NCI-H748 treated with DMSO at 0.1 percent for 48 hours (cell line): ENCODE measurements around the gene GABARAP.

Source experiments
- DNase-seq: peaks from one replicate; lab custom pipeline; 2025; lab: John Stamatoyannopoulos, UW

Gene GABARAP

DNA sequence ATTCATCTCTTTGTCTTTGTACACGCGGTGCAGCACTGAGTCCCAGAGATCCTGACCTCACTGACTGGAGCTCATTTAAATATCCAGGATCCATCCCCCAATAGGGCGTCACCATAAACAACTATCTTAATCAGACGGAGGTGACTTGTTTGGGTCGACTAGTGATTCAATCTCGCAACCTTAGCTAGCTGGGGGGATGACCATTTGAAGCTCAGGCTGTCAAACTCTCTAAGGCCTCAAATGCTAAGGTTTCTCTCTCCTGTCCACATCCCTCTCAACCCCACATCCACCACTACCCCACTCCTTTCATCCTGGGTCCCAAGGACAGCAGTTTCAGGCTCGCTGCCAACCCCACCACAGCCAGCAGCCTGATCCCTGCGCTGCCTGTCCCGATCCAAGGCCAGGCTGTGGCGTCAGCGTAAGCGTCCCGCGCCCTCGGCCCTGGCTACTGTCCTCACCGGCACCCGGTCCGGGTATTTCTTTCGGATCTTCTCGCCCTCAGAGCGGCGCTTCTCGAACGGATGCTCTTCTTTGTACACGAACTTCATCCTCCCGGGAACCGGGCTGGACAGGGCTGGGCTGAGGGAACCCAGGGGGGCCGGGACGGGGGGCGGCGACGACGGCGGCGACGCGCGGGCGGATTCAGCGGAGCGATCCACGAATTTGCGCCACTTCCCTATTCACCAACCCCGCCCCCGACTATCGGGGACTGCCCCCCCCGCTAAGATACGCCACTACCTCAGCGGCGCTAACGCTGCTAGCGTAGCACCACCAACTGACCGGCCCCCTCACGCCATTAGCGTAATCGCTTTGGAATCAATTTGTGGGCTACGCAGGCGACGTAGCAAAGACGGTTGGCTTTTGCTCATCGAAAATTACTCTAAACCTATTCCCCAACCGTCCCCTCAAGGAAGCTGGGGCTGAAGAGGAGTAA lies at the start of gene GABARAP:
Gene GABARAP, minus strand, starts transcription at position 667 of the 934 bp plus-strand sequence. Its CDS starts 119 bp downstream, at position 548.
- peak; percentile 91 for DNase-seq

DNA sequence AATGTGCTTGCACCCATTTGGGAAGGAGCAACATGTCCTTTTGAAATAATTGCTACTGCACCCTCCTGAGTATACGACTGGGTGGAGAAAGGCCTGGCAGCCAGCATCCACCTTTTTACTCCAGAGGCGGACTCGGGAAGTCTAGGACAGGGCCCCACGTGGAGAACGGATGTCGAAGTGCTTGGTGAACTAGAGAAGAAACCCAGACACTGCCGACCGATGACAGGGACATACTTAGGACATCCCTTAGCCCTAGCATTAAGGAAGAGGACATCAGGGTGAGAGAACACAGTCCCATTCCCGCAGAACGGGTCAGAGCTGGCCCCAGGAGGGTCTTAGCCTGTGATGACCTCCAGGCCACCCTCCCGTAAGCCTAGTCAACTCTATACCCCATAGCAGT lies 48.4 kb upstream of the GABARAP start:
- DNase-seq, result no peak

DNA sequence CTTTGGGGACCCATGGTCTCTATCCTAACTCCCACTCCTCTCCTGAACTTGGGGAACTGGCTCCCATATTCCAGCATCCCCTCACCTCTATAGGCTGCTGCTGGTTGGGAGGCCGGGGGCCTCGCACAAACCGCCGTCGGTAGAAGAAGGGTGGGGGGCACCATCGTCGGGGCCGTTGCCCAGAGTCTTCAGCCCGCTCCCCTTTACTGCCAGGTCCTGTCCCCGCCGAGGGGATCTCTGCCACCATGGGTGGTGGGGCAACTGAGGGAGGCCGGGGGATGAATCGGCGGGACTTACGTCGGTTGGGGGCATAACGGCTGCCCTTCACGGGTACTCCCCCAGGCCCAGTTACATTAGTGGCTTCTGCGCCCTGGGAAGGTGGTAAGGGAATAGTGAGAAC lies 47.9 kb upstream of the GABARAP start:
- DNase-seq, result no peak

DNA sequence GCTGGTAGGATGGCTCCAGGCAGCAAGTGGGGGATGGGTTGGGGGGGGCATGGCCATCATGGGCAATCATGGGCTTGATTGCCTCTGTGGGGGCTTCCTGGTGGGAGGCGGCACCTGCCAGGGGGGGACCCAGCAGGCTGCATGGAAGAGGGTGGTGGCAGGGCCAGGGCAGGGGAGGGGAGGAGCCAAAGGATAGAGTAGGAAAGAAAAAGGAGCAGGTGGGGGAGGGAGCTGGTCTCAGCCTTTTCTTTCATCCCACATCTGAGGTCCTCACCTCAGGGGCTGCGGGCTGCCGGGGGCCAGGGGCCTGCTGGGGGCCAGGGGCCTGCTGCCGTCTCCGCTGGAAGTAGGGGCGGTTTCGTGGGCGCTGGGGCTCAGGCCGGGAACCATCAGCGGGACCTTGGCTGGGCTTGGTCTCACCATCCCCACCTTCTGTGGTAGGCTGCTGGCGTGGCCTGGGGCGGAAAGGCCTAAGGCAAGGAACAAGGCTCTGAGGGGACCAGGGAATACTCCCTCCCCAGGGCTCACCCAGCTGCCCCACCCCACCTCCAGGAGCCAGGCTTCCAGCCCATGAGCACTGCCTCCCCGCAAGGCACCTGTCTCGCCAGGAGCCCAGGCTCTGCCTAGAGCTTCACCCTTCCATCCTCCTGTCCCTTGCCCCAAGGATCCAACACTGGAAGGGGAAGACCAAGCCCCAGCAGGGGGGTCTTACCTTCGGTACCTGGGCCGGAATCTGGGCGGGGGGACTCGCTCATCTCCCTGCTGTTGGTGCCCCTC lies 47.2 kb upstream of the GABARAP start:
- DNase-seq, result no peak

DNA sequence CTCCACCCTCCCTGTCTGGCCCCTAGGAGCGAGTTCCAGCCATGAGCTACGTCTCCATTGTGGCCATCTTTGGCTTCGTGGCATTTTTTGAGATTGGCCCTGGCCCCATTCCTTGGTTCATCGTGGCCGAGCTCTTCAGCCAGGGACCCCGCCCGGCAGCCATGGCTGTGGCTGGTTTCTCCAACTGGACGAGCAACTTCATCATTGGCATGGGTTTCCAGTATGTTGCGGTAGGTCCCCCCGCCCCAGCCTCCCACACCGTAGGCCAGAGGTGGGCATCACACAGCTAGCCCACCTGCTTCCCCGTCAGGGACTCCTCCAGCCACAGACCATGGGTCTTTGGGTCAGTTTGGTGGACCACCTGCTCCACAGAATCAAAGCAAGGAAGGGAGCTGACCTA lies 43.4 kb upstream of the GABARAP start:
- DNase-seq, result no peak

DNA sequence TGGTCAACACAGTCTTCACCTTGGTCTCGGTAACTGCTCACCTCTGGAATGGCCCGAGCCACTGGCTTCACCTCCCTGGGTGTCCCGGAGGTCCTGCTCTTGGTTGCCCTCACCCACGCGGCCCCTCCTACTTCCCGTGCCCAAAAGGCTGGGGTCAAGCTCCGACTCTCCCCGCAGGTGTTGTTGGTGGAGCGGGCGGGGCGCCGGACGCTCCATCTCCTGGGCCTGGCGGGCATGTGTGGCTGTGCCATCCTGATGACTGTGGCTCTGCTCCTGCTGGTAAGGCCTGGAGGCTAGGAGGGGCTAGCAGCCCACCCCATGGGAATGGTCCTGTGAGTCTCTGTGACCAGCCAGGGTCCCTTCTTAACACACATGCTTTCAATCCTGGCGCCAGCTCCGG lies 42.7 kb upstream of the GABARAP start:
- no peak for DNase-seq

DNA sequence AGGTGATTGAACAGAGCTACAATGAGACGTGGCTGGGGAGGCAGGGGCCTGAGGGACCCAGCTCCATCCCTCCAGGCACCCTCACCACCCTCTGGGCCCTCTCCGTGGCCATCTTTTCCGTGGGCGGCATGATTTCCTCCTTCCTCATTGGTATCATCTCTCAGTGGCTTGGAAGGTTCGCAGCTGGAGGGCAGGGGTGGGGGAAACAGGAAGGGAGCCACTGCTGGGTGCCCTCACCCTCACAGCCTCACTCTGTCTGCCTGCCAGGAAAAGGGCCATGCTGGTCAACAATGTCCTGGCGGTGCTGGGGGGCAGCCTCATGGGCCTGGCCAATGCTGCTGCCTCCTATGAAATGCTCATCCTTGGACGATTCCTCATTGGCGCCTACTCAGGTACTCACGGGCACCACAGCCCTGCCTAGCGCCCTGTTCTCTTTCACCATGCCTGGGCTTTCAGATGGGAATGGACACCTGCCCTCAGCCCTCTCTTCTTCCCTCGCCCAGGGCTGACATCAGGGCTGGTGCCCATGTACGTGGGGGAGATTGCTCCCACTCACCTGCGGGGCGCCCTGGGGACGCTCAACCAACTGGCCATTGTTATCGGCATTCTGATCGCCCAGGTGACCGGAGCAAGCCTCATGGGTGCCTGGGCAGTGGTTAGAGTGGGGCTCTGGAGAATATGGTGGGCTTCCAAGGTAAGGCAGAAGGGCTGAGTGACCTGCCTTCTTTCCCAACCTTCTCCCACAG lies 41.4 kb upstream of the GABARAP start:
- DNase-seq, result no peak

DNA sequence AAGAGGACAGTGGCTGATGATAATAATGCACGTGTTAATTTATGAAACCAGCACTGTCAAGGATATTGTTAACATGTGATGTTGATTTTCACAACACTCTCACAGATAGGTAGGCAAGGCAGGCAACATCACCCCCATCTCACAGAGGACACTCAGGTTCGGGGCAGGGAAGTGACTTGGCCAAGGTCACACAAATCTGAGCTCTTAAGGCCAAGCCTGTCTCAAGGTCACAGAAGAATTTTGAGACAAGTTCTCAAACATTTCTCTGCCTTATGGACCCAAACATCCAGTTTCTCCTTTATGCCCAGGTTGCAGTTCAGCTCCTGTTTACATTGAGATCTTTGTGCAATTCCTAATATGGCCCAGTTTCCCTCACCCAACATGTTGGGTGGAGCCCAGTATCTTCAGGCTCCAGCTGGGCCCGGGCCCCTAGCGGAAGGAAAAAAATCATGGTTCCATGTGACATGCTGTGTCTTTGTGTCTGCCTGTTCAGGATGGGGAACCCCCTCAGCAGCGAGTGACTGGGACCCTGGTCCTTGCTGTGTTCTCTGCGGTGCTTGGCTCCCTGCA lies 40.6 kb upstream of the GABARAP start:
- no peak for DNase-seq

DNA sequence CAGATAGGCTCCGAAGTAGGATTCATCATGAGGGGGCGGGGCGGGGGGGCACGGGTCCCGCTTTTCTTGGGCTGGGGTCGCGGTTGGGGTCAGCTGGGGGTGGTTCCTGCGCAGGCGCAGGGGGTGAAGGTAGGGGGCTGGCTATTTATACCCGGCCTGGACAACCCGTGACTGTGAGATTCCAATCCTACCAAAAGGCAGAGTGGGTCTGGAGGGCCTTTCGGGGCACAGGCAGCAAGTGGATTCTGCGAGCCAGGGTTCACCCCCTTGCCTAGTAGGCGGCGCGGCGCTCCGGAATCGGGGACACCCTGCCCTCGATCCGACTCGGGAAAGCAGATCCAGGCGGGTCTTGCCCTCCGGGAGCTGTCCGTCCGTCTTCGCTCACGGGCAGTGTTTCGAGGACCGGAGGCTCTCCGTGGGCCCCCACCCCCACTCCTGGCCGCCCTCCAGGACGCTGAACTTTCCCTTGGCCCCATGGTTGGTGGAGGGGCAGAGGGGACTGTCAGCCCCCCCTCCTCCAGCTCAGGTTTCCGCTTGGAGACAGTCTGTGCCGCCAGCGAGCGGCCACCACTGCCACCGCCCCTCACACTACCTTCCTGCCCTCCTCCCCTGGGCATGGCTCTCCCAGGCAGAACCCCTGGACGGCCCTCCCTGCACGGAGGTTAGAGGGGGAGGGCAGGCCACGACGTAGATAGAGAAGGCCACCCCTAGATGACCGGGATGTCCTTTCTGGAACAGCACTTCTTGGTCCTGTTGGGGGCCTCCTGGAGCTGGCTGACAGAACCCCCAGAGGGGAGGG lies 39.9 kb upstream of the GABARAP start:
- DNase-seq, result no peak

DNA sequence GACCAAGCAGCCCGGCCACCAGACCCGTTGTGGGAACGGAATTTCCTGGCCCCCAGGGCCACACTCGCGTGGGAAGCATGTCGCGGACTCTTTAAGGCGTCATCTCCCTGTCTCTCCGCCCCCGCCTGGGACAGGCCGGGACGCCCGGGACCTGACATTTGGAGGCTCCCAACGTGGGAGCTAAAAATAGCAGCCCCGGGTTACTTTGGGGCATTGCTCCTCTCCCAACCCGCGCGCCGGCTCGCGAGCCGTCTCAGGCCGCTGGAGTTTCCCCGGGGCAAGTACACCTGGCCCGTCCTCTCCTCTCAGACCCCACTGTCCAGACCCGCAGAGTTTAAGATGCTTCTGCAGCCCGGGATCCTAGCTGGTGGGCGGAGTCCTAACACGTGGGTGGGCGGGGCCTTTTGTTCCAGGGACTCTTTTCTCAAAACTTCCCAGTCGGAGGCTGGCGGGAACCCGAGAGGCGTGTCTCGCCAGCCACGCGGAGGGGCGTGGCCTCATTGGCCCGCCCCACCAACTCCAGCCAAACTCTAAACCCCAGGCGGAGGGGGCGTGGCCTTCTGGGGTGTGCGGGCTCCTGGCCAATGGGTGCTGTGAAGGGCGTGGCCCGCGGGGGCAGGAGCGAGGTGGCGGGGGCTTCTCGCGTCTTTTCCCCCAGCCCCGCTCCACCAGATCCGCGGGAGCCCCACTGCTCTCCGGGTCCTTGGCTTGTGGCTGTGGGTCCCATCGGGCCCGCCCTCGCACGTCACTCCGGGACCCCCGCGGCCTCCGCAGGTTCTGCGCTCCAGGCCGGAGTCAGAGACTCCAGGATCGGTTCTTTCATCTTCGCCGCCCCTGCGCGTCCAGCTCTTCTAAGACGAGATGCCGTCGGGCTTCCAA lies 39.1 kb upstream of the GABARAP start, which contains the start of gene SLC2A4:
Gene SLC2A4, plus strand, starts transcription at position 645 of the 879 bp plus-strand sequence. Its CDS starts 217 bp downstream, at position 862.
- DNase-seq, result peak; percentile 94

DNA sequence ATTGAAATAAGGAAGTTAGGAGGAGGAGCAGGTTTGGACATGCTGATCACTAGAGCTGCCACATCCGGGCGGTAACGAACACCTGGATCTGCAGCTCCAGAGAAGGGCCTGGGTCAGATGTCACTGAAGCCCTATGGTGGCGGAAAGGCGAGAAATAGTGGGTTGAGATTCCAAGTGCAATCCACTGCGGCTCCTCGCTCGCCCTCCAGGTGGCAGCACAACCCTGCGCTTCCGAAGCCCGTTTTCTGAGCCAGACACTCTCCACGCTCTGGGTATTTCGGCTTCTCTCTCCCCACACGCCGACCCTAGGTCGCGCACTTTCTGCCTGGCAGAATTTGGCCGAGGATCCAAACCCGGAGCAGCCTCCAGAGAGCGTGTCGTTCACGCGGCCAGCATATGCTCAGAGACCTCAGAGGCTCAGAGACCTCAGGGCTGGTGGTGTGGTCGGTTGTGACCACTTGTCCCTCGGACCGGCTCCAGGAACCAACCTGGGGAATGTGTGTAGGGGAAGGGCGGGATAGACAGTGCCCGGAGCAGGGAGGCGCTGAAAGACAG lies 38.3 kb upstream of the GABARAP start:
- peak; percentile 92 for DNase-seq

DNA sequence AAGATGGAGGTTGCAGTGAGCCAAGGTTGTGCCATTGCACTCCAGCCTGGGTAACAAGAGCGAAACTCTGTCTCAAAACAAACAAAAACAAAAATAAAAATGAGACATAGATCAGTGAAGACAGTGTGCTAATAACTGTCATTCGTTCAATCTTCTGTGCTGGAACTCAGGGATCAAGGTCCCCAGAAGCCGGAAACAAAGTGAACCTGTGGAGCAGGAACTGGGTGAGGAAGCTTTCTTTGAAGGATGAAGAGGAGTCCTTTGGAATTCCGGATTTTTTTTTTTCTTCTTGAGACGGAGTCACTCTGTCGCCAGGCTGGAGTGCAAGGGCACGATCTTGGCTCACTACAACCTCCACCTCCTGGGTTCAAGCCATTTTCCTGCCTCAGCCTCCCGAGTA lies 37.2 kb upstream of the GABARAP start:
- no peak for DNase-seq

DNA sequence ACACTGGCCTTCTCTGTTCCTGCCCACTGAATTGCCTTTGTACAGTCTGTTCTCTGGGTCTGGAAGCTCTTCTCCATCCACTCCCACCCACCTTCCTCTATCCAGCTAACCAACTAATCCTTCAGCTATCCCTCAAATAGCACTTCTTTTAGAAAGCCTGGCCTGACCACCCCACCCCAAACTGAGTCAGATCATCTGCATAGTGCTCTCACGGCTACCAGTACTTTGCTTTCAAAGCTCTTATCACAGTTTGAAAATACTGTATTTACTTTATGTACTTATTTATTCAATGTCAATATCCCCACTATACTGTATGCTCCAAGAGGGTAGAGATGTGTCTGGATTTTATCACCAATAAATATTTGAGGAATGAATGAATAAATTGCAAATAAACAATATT lies 24.5 kb upstream of the GABARAP start:
- DNase-seq, result no peak

DNA sequence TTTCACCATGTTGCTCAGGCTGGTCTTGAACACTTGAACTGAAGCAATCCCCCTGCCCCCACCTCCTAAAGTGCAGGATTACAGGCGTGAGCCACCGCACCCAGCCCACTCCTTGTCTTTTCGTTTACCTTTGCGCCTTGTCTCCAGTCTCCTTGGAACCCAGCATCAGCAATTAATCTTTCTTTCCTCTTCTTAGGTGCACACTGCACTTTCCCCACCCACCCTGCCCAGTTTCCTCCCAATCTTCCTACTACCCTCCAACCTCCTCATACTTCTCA lies 21.5 kb upstream of the GABARAP start:
- DNase-seq, result no peak

DNA sequence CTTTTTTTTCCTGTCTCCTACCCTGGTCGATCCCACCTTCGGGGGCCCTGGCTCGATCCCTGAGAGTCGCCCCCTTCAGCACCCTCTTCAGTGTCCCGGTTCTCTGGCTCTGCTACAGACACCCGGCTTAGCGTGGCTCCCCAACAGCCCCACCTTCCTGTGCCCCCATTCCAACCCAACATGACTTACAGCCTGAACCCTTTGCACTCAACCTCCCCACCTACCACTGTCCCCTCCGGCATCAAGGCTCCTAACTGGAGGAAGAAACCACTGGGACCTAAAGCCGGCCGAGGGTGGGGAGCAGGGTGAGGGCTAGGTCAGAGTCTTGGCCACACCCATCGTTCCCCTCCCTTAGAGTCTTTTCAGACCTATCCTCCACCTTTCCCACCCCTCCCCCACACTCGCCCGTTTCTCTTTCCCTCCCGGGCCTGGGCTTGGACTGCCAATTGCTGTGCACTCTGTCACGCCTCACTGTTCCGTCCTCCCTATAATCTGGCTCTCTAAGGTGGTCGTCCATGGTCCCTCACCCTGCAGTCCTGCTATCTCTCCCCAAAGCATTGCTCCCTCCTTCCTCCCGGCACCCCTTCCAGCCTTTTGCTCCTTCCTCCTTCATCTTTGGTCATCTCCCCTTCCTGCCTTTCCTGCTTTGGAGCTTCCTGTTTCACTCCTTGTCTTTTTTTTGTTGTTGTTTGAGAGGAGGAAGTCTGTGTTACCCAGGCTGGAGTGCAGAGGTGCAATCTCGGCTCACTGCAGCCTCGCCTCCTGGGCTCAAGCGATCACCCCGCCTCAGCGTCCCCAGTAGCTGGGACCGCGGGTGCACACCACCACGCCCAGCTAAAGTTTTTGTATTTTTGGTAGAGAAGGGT lies 20.9 kb upstream of the GABARAP start:
- DNase-seq, result peak; percentile 32

DNA sequence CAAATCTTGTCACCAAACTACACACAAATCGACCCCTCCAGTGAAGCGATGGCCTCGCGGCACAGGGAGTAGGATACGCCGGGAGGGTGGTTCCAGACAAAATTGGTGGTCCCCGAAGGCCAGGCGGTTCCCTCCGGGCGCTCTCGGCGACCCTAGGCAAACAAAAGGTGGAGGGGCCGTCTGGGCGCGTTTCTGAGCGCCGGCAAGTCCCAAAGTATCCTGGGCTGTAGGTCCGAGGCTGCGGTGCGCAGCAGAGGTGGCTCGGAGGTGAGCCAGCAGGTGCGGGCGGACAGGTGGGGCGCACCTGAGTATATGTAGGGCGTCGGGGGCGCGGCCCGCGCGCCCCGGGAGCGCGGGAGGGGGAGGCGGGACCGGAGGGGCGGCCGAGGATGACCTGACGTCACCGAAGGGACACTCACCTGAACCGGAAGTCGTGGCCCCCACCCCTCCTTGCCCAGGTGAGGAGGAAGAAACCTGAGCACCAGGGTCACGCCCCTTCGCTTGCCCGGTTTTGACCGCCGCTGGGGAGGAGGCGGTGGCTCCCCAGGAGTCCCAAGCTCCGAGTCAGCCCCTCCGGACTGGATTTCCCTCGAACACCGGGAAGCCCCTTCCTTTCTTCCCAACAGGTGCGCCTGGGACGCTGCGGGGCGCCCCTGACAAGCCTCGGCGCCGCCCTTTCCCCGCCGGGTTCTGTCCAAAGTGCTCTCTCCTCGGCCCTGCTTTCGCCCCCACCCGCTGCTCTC lies 20.1 kb upstream of the GABARAP start, which contains the start of gene CLDN7:
Gene CLDN7, minus strand, starts transcription at position 287 of the 743 bp plus-strand sequence. CDS start 435 bp downstream, outside the sequence.
- DNase-seq, result peak; percentile 86

DNA sequence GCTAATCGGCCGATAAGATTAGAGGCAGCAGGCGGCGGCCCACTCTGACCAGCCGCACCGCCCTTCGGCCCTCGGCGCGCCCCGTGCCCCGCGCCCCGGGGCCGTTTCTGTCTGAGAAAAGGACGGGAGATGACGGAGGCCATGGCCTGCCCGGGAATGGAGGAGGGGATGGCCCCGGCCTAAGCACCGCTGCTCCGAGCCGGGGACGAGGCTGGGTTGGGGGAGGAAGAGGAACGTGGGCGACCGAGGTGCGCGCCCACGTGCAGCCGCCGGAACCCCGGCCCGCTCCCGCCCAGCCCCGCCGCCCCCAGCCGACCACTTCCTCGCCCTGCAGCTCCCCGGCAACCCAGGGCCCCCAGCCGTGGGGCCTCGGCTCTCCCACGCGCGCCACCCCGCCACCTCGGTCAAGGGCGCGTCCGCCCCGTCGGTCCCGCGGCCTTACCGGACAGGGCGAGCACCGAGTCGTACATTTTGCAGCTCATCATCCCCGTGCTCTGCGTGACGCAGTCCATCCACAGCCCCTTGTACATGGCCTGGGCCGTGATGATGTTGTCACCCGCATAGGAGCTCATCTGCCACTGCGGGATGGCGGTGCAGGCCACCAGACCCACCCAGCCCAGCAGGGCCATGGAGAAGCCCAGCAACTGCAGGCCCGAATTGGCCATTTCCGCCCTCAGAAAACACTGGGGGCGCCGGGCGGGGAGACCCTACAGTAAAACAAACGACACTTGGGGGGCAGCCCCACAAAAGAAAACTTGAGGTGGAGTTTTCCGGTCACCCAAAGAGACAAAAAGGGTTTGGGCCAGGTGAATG lies 19.3 kb upstream of the GABARAP start:
- DNase-seq, result no peak
